T47D (cell line): Measurements from ENCODE around the gene GRK4.

ENCODE experiments used
- DNase-seq, 2 experiments: peaks; one replicate each; pipeline versions ENCODE4 v3.0.0 to v3.0.0-alpha.2; 2011 to 2012; ENCODE audit warnings: low read depth in 1 of 2, low spot score in 1 of 2
- JUND ChIP-seq: IDR thresholded peaks from 2 replicates; pipeline ENCODE4 v1.6.1; 2012; ENCODE audit warnings: low read depth
- in situ Hi-C: cut with HindIII; loops from 2 replicates; pipeline ENCODE4 v1.10.0; 2016; ENCODE audit warnings: low sequenced_read_pairs, low pct_unique_long_range_greater_than_20kb

GRK4 gene

DNA sequence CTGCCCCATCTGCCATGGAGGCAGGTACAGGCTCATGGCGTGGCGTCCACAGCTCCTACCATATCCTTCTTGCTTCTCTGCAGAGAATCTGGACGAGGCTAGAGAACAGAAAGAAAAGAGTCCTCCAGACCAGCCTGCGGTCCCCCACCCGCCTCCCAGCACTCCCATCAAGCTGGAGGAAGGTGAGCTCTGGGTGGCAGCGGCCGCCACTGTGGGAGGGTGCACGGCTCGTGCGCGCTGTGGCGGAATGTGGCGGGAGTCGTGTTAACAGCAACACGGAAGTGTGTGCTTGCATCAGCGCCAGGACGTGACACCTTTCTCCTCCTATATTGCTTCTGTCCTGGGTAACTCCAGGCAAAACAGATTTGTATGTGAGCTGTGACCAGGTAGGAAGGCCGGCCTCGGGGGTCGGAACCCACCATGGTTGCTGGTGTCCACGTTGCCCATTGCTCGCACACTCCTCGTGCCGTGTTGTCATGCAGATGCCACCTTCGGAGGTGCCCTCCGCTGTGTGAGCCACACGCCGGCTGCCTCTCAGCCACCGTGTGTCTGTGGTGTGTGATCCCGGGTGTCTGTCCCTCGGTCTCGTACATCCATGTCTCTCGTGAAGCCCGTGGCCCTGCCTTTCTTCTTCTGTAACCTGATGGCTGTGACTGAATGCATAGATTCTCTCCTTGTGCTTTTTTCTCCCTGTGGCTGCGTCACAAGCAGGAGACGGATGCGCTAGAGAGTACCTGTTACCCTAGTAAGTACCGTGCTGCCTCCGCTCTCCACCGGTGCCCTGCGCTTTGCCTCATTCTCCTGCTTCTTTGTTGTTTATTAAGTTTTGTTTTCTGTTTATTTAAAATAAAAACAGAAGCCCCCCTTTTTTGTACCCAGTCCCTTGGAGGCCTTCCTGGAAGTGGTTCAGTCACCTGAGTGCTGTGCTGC lies 37.2 kb upstream of the GRK4 start:
- DNase-seq = no peak
- no peak for TF ChIP-seq JUND
- in situ Hi-C loops = no loop called here

DNA sequence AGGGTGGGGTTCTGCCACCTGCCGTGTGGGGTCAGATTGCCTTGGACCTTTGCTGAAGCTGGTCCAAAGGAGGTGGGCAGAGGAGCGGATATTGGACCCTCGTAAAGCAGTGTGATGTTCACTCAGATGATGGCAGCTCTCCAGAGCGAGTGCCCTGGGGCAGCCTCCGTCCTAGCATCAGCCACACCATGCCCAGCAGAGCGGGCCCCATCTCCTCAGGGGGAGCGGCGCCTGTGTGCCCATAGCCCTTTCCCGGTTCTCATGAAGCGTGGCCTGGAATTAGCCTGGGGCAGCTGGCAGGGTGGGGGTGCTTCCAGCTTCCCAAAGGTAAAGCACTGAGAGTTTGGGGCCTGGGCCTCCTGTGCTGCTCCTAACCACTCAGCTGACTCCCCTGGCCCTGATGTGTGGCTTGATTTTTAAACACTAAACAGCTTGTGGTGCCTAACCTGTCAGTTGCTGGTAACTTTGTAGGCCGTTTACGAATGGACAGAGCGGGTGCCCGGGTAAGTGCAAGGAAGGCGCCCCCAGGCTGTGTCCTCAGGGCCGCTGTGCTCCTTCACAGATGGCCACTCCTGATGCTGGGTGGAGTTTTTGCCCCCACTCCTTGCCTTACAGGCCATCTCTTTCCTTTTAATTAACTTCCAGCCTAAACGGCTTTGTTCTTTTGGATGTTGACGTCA lies 36.2 kb upstream of the GRK4 start:
- in situ Hi-C loops = no loop called here

DNA sequence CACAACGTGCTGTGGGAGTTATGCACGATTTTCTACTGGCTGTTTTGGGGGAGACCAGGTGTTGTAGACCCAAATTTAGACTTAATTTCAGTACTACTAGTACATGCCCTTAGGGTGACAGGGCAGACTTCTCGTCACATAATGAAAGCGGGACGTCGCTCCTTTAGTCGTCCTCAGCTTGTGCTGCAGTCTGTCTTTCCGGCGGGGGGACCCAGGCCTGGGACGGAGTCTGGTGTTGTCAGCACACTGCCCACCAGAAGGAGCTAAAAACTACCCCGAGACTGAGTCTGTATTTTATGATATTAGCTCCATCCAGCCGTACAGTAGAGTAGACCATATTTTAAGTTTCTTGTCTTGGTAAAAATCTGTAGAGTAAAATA lies 35.7 kb upstream of the GRK4 start:
- in situ Hi-C loops = no loop called here
- no peak for TF ChIP-seq JUND

More for the DNA sequence above, 36.2 kb upstream of the GRK4 start:
- DNase-seq = no peak
- TF ChIP-seq JUND = no peak

GRCh38 chr4:2928242-2929176 lies 34.9 kb upstream of the GRK4 start:
- no peak for TF ChIP-seq JUND
- in situ Hi-C loops = no loop called here
- no peak for DNase-seq

More for the DNA sequence above, 35.7 kb upstream of the GRK4 start:
- no peak for DNase-seq

DNA sequence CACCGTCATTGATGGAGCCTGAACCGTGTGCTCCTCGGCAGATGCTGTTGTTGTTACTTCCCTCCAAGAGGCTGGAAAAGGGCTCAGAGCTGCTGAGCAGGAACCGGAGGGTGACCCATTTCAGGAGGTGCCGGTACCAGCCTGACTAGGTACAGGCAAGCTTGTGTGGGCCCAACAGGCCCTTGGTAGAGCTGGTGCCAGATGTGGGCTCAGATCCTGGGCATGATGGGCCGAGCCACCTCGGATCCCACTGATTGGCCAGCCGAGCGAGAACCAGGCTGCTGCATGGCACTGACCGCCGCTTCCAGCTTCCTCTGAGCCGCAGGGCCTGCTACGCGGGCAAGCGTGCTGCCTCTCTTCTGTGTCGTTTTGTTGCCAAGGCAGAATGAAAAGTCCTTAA lies 33.9 kb upstream of the GRK4 start:
- in situ Hi-C loops = no loop called here
- DNase-seq = no peak
- TF ChIP-seq JUND = no peak

DNA sequence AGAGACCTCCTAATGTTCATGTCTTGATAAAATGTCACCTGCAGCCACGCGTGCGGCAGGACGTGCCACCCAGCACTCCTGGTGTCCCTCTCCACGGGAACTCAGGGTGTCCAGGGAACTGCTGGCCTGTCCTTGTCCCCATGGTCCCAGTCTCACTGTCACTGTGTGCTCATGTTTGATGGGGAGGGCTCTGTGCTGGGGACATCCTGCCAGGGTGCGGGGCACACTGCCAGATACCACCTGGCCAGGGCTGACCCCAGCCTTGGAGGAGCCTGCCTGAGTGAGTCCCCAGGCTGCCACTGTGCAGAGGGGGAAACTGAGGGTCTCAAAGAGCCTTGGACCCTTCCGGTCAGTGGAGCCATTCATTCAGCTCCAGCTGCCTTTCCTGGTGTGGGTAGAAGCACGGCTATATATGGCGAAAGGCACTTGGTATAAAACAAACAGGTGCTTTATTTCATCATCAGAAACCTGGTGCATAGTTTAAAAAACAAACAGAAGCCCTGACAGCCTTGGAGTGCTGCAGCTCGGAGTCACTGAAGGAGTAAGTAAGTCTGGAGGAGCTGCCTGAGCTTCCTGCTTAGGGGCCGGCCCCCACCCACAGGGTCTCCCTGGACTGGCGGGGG lies 33.1 kb upstream of the GRK4 start:
- TF ChIP-seq JUND = no peak
- in situ Hi-C loops = no loop called here
- DNase-seq = peak; percentile 73 to 85

DNA sequence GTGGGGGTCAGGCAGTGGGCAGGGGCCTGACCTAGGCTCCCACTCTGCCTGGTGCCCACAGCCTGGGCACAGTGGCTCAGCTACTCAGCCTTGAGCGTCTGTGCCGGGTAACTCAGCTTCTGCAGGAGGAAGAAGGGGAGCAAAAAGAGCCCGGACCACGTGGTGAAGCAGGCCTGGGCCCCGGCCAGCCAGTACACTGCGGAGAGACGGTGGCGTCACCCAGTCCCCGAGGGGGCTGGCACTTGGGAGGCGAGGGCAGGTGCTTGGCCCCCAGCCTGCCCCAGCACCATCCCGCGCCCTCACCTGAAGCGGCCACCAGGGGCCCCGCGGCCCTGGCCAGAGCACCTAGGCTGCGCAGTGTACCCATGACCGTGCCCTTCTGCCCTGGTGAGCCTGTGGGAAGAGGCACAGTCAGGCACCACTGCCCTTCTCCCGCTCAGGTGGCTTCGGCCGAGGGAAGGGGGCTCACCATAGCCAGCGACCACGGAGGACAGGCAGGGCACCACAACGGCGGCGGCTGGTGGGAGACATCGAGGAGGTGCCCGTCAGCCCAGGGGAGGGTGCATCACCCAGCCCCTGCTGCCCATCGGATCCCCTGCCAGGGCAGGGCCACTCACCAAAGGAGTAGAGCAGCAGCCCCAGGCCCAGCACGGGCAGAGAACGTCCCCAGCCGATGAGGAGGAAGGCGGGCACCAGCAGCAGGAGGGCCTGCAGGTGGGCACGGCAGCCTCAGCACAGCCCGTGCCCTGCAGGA lies 32.4 kb upstream of the GRK4 start:
- peak; percentile 93 to 96 for DNase-seq
- in situ Hi-C loops = no loop called here
- no peak for TF ChIP-seq JUND

DNA sequence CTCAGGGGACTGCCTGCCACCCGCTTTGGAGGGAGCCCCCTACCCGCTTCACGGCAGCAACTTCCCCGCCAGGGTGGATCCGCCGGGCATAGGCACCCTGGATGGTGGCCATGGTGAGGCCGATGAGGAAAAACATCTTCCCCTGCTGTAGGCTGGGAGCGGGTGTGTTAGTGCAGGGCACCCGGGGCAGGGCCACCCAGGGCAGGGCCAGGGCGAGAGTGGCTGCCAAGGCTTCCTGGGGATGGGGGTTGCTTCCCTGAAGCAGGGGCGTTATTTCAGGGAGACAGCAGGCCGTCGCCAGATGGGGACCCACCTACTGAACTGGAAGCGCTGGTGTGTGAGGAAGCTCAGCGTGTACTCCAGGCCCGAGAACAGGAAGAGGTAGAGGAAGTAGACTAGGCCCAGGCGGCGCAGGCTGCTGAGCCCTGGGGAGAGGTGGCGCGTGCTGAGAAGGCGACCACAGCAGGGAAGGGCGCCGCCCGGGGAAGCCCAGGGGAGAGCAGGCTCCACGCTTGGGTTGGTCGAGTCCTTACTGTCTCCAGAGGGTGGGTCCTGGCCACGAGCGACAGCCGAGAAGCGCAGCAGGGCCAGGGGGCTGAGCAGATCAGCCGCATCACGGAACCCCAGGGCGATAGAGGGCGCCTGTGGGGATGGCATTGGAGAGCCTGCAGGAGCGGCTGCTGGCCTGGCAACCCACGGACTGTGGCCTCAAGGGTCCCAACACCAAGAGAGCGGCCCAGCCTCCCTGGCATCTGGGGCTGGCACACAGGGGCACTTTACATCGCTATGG lies 31.7 kb upstream of the GRK4 start:
- DNase-seq = no peak
- in situ Hi-C loops = no loop called here

DNA sequence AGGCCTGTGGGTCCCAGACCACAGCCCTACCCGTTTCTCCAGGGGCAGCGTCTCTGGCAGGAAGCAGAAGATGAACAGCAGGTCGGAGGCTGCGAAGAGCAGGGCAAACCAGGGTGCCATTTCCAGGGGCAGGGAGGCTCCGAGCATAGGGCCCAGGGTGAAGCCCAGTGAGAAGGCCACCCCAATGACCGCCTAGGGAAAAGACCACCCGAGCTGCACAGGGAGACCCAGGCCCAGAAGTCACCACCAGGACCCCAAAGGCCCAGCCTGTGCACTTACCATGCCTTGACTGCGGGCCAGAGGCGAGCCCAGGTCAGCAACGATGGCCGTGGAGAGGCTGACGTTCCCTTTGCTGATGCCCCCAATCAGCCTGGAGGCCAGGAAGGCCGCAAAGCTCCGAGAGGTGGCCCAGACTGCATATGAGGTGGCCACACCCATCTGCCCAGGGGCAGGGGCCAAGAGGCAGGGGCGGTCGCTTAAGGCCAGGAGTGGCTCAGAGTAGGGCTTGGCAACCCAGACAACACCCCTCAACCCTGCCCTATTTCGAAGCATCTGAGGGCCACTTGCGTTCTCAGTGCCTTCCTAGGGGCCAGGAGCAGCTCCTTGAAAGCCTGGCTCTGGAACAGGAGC lies 30.9 kb upstream of the GRK4 start:
- in situ Hi-C loops = no loop called here
- no peak for DNase-seq
- no peak for TF ChIP-seq JUND

More for the DNA sequence above, 31.7 kb upstream of the GRK4 start:
- no peak for TF ChIP-seq JUND

- TF ChIP-seq JUND = no peak
- in situ Hi-C loops = no loop called here
Observed at GRCh38 chr4:2932951-2933565, 30.3 kb upstream of the GRK4 start.

More at GRCh38 chr4:2932951-2933565, 30.3 kb upstream of the GRK4 start:
- no peak for DNase-seq
